ENCODE data around the gene FPR3. TPM values are rescaled to one million over a fixed set of nuclear protein-coding genes. Genes with fewer than 3 reads are reported as not detected.

Gene FPR3
- total and polyA plus RNA-seq, 12 donors: 1.1 to 33.8 (median 18.1) TPM

DNA sequence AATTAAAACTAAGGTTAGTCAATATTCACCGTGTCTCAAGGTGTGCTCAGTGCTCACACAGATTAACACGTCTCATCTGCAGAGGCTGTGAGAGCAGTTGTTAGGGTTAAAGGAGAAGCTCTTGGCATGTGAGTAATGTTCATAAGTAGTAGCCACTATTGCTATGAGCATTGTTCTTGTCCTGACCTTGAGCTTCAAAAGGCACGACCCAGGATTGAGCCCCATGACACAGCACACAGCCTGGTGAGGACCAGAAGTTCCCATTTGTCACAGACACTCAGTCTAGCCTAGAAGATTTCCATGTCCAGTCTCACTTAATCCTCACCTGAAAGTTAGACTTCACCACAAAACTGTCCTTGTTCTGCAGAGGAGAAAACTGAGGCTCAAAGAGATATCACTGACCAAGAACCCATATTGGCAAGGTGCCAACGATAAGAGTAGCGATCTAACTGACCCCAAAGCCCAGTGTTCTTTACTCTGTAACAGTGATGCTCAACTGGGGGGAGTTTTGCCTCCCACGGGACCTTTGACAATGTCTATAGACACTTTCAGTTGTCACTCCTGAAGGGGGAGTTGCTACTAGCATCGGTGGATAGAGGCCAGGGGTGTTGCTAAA is 26.0 kb downstream of the FPR3 start:
- 63 to 66% (median 64%) methylated on average over 7 of the region's 7 CpGs for WGBS, 4 donors
- Histone ChIP-seq H3K36me3 (replicated peaks in 1 of 2) (no peaks in the 10 kb centered on the region), H3K27ac (peak overlapping the region in 1 of 5 donors; percentile 18), H3K27me3 (no peaks in the 10 kb centered on the region), H3K4me1 (replicated peaks in 1 of 2) (peaks cover 0 to 4% of the 10 kb centered on the region in 2 donors), H3K4me3 (no peak overlapping the region), H3K9me3 (replicated peaks in 1 of 3) (no peaks in the 10 kb centered on the region)
- no peak for TF ChIP-seq CTCF (IDR thresholded peaks at IDR 0.05)
- TF ChIP-seq POLR2A (IDR thresholded peaks at IDR 0.05): no peak
- DNase-seq: no peak
- intact Hi-C loops (cut with DNase I): no loop called here

DNA sequence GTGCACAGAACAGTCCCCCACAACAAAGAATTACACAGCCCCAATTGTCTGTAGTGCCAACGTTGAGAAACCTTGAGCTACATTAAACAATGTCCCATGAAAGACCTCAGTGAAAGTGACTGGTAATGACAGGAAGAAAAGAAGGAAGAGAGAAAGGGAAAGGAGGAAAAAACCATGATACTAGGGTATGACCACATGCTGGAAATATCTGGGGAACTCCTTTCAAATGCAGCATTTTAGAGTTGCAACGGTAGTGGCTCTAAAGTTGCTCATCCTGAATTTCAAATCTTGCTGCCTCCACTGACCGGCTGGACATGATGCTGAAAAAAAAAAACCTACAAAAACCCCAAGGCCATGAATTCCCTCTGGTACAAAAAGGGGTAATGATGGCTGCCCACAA is 26.5 kb downstream of the FPR3 start:
- DNase-seq: no peak
- H3K4me1 ChIP-seq (replicated peaks in 1 of 2): peaks cover 0 to 4% of the 10 kb centered on the region in 2 donors
- H3K4me3 ChIP-seq: no peak overlapping the region
- H3K9me3 ChIP-seq (replicated peaks in 1 of 3): no peaks in the 10 kb centered on the region
- no peaks in the 10 kb centered on the region for H3K36me3 ChIP-seq (replicated peaks in 1 of 2)
- WGBS, 4 donors: 61 to 69% (median 66%) methylated on average over 3 of the region's 3 CpGs
- no peak for TF ChIP-seq POLR2A (IDR thresholded peaks at IDR 0.05)
- no peak for TF ChIP-seq CTCF (IDR thresholded peaks at IDR 0.05)
- intact Hi-C loops (cut with DNase I): no loop called here
- H3K27ac ChIP-seq: peak overlapping the region in 1 of 5 donors; percentile 62
- H3K27me3 ChIP-seq: no peaks in the 10 kb centered on the region

GRCh38 chr19:51821921-51822320 is 27.0 kb downstream of the FPR3 start:
- H3K4me3 ChIP-seq: no peak overlapping the region
- peaks cover 0 to 4% of the 10 kb centered on the region in 2 donors for H3K4me1 ChIP-seq (replicated peaks in 1 of 2)
- DNase-seq: no peak
- TF ChIP-seq CTCF (IDR thresholded peaks at IDR 0.05) (no peak), POLR2A (IDR thresholded peaks at IDR 0.05) (no peak)
- no peaks in the 10 kb centered on the region for H3K36me3 ChIP-seq (replicated peaks in 1 of 2)
- H3K27ac ChIP-seq: peak overlapping the region in 1 of 5 donors; percentile 62
- H3K27me3 ChIP-seq: no peaks in the 10 kb centered on the region
- no peaks in the 10 kb centered on the region for H3K9me3 ChIP-seq (replicated peaks in 1 of 3)
- intact Hi-C loops (cut with DNase I): no loop called here

GRCh38 chr19:51822325-51822724 is 27.4 kb downstream of the FPR3 start:
- H3K4me1 ChIP-seq (replicated peaks in 1 of 2): peaks cover 0 to 4% of the 10 kb centered on the region in 2 donors

More at GRCh38 chr19:51822325-51822724, 27.4 kb downstream of the FPR3 start:
- no peak for TF ChIP-seq CTCF (IDR thresholded peaks at IDR 0.05)
- TF ChIP-seq POLR2A (IDR thresholded peaks at IDR 0.05): no peak
- intact Hi-C loops (cut with DNase I): no loop called here
- no peaks in the 10 kb centered on the region for H3K27me3 ChIP-seq
- H3K36me3 ChIP-seq (replicated peaks in 1 of 2): no peaks in the 10 kb centered on the region
- H3K27ac ChIP-seq: peak overlapping the region in 1 of 5 donors; percentile 62
- H3K4me3 ChIP-seq: no peak overlapping the region
- H3K9me3 ChIP-seq (replicated peaks in 1 of 3): no peaks in the 10 kb centered on the region
- DNase-seq: peak in 1 of 7 donors; percentile 30
- WGBS, 4 donors: 68 to 88% (median 77%) methylated on average over 2 of the region's 2 CpGs

All from adrenal gland (tissue), 12 donors.